GM19468 (cell line): ENCODE data around the gene RNASE8.

ENCODE experiments used
- ATAC-seq: cut with Tn5 transposase; IDR thresholded peaks from one replicate; pipeline ENCODE4 v1.9.1; 2021; ENCODE audit warnings: mild to moderate bottlenecking, moderate library complexity, moderate number of reproducible peaks; ENCODE audit not compliant: unreplicated experiment; ENCODE audit errors: extremely low read depth

RNASE8 gene

GRCh38 chr14:21102521-21103410 lies 45.1 kb downstream of the RNASE8 start:
- no peak for ATAC-seq

- ATAC-seq = no peak
Observed at GRCh38 chr14:21103411-21103709, 45.7 kb downstream of the RNASE8 start.

GRCh38 chr14:21103710-21104447 lies 46.3 kb downstream of the RNASE8 start:
- ATAC-seq = peak; percentile 81

GRCh38 chr14:21104448-21105060 lies 46.9 kb downstream of the RNASE8 start:
- no peak for ATAC-seq

- no peak for ATAC-seq
Observed at GRCh38 chr14:21105095-21105494, 47.5 kb downstream of the RNASE8 start.

- no peak for ATAC-seq
Observed at GRCh38 chr14:21106176-21106497, 48.5 kb downstream of the RNASE8 start.

- no peak for ATAC-seq
Observed at GRCh38 chr14:21106498-21107282, 49.1 kb downstream of the RNASE8 start.

GRCh38 chr14:21107283-21107800 lies 49.7 kb downstream of the RNASE8 start:
- ATAC-seq = no peak
